Measurements from ENCODE around the gene WFDC2.

WFDC2 gene

DNA sequence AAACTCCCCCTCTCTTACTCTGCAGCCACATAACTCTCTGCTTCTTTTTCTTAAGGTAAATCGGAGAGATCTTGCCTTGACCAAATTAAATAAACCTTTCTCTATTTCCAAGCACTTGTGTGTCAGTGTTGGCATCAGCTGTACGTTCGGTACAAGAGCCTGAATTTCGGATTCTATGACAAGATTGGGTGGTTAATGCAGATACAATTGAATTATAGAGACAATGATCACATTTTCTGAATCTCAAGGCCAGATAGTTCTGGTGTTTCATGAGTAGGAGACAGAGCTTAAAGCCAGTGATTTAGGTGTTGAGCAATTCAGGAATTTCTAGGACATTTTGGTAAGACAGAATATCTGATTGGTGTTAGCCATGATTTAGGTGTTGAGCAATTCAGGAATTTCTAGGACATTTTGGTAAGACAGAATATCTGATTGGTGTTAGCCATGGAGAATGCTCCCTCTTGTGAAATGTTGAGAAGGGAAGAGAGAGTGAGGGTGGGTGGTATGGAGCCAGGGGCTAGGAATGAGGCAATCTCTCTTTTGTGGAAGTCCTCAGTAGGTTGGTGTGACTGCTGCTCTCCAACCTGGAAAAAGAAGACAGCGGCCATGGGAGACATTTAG, 40.8 kb downstream of the WFDC2 start:
- H3K27ac ChIP-seq = no peak overlapping the region

DNA sequence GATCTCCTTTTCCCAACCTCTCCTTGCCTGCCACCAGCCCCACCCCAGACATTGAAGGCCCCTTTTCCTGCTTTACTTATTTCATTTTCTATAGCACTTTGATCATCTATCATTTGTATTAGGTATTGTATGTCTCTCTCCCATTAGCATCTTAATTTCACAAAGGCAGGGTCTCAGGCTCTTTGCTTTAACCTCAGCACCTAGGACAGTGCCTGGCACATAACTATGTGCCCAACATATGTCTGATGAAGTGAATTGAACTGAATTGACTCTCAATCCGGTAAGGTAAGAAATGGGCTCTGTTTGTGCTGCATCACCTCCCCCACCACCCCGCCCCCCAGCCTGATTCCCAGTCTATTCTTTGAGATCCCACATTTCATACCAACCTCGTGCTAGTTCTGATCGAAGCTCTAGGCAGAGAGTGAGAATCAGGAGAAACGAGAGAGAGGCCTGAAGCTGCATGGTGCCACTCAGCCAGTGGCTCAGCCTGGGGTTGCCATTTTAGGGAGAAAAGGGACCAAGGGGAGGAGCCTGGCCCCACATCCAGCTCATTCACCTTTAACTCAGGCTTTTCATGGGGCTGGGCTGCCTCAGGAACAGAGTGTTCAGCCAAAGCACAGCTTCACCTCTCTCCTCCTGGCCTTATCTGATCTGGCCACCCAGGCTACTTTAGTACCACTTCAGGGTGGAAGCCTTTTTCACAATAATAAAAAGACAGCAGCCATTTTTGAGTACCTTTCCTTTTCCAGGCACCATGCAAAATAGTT, 45.8 kb downstream of the WFDC2 start, which contains the start of gene SPINT3:
Gene SPINT3 (minus strand): TSS at position 476 of the 767 bp plus-strand sequence. CDS start 14 bp downstream, at position 462.
- TF ChIP-seq ZFX (IDR thresholded peaks at IDR 0.05) = no peak
- TF ChIP-seq, protein P1, sequence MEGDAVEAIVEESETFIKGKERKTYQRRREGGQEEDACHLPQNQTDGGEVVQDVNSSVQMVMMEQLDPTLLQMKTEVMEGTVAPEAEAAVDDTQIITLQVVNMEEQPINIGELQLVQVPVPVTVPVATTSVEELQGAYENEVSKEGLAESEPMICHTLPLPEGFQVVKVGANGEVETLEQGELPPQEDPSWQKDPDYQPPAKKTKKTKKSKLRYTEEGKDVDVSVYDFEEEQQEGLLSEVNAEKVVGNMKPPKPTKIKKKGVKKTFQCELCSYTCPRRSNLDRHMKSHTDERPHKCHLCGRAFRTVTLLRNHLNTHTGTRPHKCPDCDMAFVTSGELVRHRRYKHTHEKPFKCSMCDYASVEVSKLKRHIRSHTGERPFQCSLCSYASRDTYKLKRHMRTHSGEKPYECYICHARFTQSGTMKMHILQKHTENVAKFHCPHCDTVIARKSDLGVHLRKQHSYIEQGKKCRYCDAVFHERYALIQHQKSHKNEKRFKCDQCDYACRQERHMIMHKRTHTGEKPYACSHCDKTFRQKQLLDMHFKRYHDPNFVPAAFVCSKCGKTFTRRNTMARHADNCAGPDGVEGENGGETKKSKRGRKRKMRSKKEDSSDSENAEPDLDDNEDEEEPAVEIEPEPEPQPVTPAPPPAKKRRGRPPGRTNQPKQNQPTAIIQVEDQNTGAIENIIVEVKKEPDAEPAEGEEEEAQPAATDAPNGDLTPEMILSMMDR (conservative IDR thresholded peaks at IDR 0.05) = no peak

More for the DNA sequence above, 40.8 kb downstream of the WFDC2 start:
- no peak for TF ChIP-seq ZFX (IDR thresholded peaks at IDR 0.05)
- TF ChIP-seq, protein P1 (conservative IDR thresholded peaks at IDR 0.05) = no peak

DNA sequence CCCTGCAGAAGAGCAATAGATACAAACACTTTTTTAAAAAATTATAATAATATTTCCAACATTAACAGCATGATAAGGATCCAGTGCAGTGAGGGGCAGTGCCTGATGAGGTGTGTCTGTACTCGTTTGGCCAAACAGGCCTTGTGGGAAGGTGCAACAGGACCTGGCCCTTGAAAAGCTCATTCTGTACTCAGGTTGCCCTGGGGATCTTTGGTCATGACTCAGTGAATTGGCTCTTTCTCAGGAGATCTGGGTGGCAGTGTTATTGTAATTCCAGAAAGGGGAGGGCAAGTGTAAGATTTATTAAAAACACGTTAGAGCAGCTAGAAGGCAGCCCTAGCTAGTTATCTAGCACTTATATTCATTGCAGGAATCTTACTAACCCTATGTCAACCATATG, 48.7 kb downstream of the WFDC2 start:
- no peak overlapping the region for H3K27ac ChIP-seq
- TF ChIP-seq, protein P1 (conservative IDR thresholded peaks at IDR 0.05) = no peak
- TF ChIP-seq ZFX (IDR thresholded peaks at IDR 0.05) = no peak

More for the DNA sequence above, 45.8 kb downstream of the WFDC2 start, which contains the start of gene SPINT3:
- H3K27ac ChIP-seq = peak within 1 kb of the TSS; percentile 30

DNA sequence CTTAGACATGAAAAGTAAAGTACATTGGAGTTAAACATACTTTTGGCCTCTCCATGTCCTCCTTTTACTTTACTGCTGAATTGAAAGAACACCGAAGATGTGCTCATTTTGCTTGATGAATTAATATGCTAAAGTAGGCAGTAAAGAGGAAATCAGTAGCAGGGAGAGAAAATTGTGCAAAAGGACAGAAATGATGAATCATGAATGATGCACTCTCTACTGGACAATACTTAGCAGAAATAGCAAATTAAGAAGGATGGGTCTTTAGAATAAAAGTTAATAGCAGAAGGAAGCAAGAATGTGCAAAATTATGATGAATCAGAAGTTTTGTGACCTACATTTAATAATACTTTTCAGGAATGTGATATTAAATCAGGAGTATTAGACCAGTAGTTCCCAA, 54.3 kb downstream of the WFDC2 start:
- no peak overlapping the region for H3K27ac ChIP-seq
- TF ChIP-seq, protein P1 (conservative IDR thresholded peaks at IDR 0.05) = no peak
- no peak for TF ChIP-seq ZFX (IDR thresholded peaks at IDR 0.05)

DNA sequence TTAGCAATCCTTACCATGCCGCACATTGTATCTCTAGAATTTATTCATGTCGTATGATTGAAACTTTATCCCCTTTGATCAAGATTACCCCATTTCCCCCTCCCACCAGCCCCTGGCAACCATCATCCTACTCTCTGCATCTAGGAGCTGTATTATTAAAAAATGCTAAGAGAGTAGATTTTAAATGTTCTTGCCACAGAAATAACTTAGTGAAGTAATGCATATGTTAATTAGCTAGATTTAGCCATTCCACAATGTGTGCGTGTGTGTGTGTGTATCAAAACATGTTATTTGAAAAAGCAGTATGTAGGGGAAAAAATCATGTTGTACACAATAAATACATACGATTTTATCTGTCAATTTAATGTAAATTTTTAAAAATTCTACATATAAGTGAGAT, 57.7 kb downstream of the WFDC2 start:
- no peak overlapping the region for H3K27ac ChIP-seq
- no peak for TF ChIP-seq ZFX (IDR thresholded peaks at IDR 0.05)
- TF ChIP-seq, protein P1 (conservative IDR thresholded peaks at IDR 0.05) = no peak
